C4-2B (cell line): ENCODE measurements around the gene ARNT2.

Experiments used
- H3K27ac ChIP-seq: fragments of 450-650 bp; 2 replicates; pipeline ENCODE4 v1.5.1; 2017
- ZFX ChIP-seq: fragments of 450-650 bp; IDR thresholded peaks from 2 replicates; pipeline ENCODE4 v1.6.1; 2017
- TF ChIP-seq, protein P1 (sequence below): fragments of 450-650 bp; conservative IDR thresholded peaks from 2 replicates; pipeline ENCODE4 v1.5.1; 2017; ENCODE audit warnings: mild to moderate bottlenecking

ARNT2 gene

DNA sequence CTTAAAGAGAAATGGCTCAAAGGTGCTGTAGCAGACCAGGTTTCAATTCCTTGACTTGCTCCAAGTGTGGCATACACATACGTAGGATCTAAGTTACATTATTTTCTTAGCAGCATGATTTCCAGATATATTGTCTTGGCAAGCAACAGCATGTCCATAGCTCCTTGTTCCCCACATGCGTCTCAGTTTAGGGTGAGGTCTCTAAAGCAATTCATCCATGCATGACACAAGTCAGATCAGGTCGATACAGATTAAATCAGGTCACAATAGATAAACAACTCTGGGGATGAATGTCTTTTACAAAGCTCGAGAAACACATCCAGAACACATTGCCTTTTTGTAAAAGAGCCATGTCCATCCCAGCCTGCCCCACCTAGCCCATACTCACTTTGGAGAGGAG lies 182.0 kb downstream of the ARNT2 start:
- H3K27ac ChIP-seq: no peak overlapping the region
- no peak for TF ChIP-seq ZFX
- TF ChIP-seq, protein P1, sequence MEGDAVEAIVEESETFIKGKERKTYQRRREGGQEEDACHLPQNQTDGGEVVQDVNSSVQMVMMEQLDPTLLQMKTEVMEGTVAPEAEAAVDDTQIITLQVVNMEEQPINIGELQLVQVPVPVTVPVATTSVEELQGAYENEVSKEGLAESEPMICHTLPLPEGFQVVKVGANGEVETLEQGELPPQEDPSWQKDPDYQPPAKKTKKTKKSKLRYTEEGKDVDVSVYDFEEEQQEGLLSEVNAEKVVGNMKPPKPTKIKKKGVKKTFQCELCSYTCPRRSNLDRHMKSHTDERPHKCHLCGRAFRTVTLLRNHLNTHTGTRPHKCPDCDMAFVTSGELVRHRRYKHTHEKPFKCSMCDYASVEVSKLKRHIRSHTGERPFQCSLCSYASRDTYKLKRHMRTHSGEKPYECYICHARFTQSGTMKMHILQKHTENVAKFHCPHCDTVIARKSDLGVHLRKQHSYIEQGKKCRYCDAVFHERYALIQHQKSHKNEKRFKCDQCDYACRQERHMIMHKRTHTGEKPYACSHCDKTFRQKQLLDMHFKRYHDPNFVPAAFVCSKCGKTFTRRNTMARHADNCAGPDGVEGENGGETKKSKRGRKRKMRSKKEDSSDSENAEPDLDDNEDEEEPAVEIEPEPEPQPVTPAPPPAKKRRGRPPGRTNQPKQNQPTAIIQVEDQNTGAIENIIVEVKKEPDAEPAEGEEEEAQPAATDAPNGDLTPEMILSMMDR: no peak

GRCh38 chr15:80587007-80587406 lies 182.8 kb downstream of the ARNT2 start:
- TF ChIP-seq ZFX: no peak
- TF ChIP-seq, protein P1: no peak
- no peak overlapping the region for H3K27ac ChIP-seq

GRCh38 chr15:80587816-80588456 lies 183.8 kb downstream of the ARNT2 start:
- no peak overlapping the region for H3K27ac ChIP-seq
- TF ChIP-seq, protein P1: no peak
- TF ChIP-seq ZFX: no peak

GRCh38 chr15:80588801-80589200 lies 184.6 kb downstream of the ARNT2 start:
- no peak for TF ChIP-seq ZFX
- TF ChIP-seq, protein P1: no peak
- H3K27ac ChIP-seq: no peak overlapping the region

GRCh38 chr15:80590761-80591355 lies 186.7 kb downstream of the ARNT2 start:
- TF ChIP-seq, protein P1: no peak
- TF ChIP-seq ZFX: no peak
- no peak overlapping the region for H3K27ac ChIP-seq

GRCh38 chr15:80591471-80591870 lies 187.3 kb downstream of the ARNT2 start:
- no peak overlapping the region for H3K27ac ChIP-seq
- no peak for TF ChIP-seq ZFX
- TF ChIP-seq, protein P1: no peak

- TF ChIP-seq, protein P1: no peak
- TF ChIP-seq ZFX: no peak
Observed at GRCh38 chr15:80591938-80592825, 188.0 kb downstream of the ARNT2 start.

More at GRCh38 chr15:80591938-80592825, 188.0 kb downstream of the ARNT2 start:
- H3K27ac ChIP-seq: no peak overlapping the region
